Spleen (tissue), 11 donors: ENCODE data around the gene ALK. TPM values are rescaled to one million over a fixed set of nuclear protein-coding genes. Genes with fewer than 3 reads are reported as not detected.

ENCODE experiments used
- DNase-seq: peaks from one replicate; pipeline ENCODE4 v3.0.0-alpha.2; 2020
- H3K27ac ChIP-seq, 8 donors: fragments of 200-600 bp; sonication (generic) in 7 of 8; 1 replicate in 4 of 8; 2 replicates in 4 of 8; pipeline versions ENCODE4 v1.5.0 to v1.8.0; 2016 to 2021; ENCODE audit warnings: inconsistent platforms in 4 of 8, mild to moderate bottlenecking in 4 of 8, moderate library complexity in 1 of 8
- H3K27me3 ChIP-seq, 7 donors: fragments of 200-600 bp; sonication (generic) in 6 of 7; replicated peaks in 1 of 7; 1 replicate in 4 of 7; 2 replicates in 3 of 7; pipeline versions ENCODE4 v1.5.0 to v1.8.0; 2016 to 2021; ENCODE audit warnings: inconsistent platforms in 3 of 7, mild to moderate bottlenecking in 1 of 7
- H3K36me3 ChIP-seq, 6 donors: fragments of 200-600 bp; sonication (generic) in 5 of 6; 1 replicate in 4 of 6; 2 replicates in 2 of 6; pipeline versions ENCODE4 v1.5.0 to v1.8.0; 2016 to 2021; ENCODE audit warnings: inconsistent platforms in 2 of 6
- H3K4me1 ChIP-seq, 6 donors: fragments of 200-600 bp; sonication (generic) in 5 of 6; 1 replicate in 3 of 6; 2 replicates in 3 of 6; pipeline versions ENCODE4 v1.5.0 to v1.8.0; 2016 to 2021; ENCODE audit warnings: inconsistent platforms in 3 of 6
- H3K4me3 ChIP-seq, 8 donors: fragments of 200-600 bp; sonication (generic) in 7 of 8; 1 replicate in 4 of 8; 2 replicates in 4 of 8; pipeline versions ENCODE4 v1.5.0 to v1.8.0; 2016 to 2021; ENCODE audit warnings: inconsistent platforms in 4 of 8, mild to moderate bottlenecking in 4 of 8, moderate library complexity in 2 of 8
- H3K9me3 ChIP-seq, 8 donors: fragments of 200-600 bp; sonication (generic) in 7 of 8; 1 replicate in 4 of 8; 2 replicates in 4 of 8; pipeline versions ENCODE4 v1.5.0 to v1.8.0; 2016 to 2021; ENCODE audit warnings: inconsistent platforms in 4 of 8
- CTCF ChIP-seq, 11 experiments: fragments of 200-600 bp in 7 of 11; fragments of 450-650 bp in 4 of 11; sonication (generic) in 4 of 11; IDR thresholded peaks in 8 of 11; conservative IDR thresholded peaks in 3 of 11; 1 replicate in 7 of 11; 2 replicates in 4 of 11; pipeline versions ENCODE4 v1.4.0 to v1.8.0; 2016 to 2021; ENCODE audit warnings: antibody characterized with exemption in 11 of 11, inconsistent platforms in 4 of 11, mild to moderate bottlenecking in 1 of 11
- POLR2A ChIP-seq, 3 donors: fragments of 450-650 bp; IDR thresholded peaks; one replicate each; pipeline ENCODE4 v1.5.1; 2017; ENCODE audit warnings: antibody characterized with exemption in 3 of 3, mild to moderate bottlenecking in 1 of 3
- POLR2AphosphoS5 ChIP-seq, 3 donors: sonication (generic); formaldehyde crosslinking; IDR thresholded peaks; one replicate each; pipeline ENCODE4 v1.5.1; 2017; ENCODE audit warnings: antibody characterized with exemption in 3 of 3
- WGBS, 5 donors: extraction: QIAGEN DNeasy Blood & Tissue Kit in 3 of 5; methylation state at CpG; one replicate each; pipeline versions ENCODE4 v1.1.5 to v1.1.7; 2013 to 2018; 5-methylcytosine and 5-hydroxymethylcytosine counted together
- intact Hi-C: fragments of 100-400 bp; cut with DNase I; formaldehyde crosslinking; loops from one replicate; pipeline ENCODE4 v1.15.0; 2023; ENCODE audit warnings: low total_unique reads
- polyA plus RNA-seq, 3 donors: library from polyadenylated mRNA; stranded (reverse); fragments of 200-250 nt; gene quantifications; one replicate each; pipeline ENCODE4 v1.2.1, GENCODE V29; 2013
- total RNA-seq, 7 donors: library from RNA; depleted of rRNA in 3 of 7; stranded (reverse); fragments of >200 nt in 3 of 7; fragmentation: NEBNext Ultra II Directional in 4 of 7; extraction: Animal tissue kit (Norgen Biotek cat#: 25700) in 4 of 7; gene quantifications; one replicate each; pipeline versions ENCODE4 v1.1.0 to v1.2.1, GENCODE V29; 2016 to 2021
- donor health status: healthy with polysubstance abuse.
- donor health status: DM: no; HTN: no; CAD: no; lungs with moderate emphysema.
- donor health status: DM: no; HTN: no; CAD: no.
- donor health status: Bipolar disorder and iron deficiency.
- donor health status: healthy.
- donor health status: DM: no; HTN: no; CAD: no.
- donor health status: DM: yes; HTN: yes; CAD: no.

ALK gene
- total and polyA plus RNA-seq, 10 donors, result 0.03 to 0.28 (median 0.06) TPM; not detected in 7

DNA sequence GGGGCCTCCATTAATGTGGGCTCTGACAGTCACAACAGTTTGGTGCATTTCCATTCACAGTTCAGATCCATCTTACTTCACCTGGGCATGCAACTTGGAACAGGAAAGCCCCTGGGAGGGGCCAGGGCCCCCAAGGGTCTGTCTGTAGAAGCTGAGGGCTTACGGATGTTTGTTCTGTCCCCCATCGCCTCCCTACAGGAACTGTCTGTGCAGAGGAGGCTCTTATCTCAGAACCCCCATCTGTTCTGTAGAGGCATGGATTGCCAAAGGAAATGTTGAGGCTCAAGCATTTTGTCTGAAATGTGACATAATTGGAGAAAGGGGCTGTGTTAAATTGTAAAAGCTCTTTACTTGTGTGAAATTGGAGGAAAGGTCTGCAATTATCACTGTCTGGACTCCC is 471.9 kb downstream of the ALK start:
- H3K4me1 ChIP-seq, result no peaks in the 10 kb centered on the region
- peaks cover 0 to 9% (median 0%) of the 10 kb centered on the region in 7 donors for H3K27me3 ChIP-seq
- no peak for DNase-seq
- intact Hi-C loops, result no loop called here
- H3K4me3 ChIP-seq, result no peak overlapping the region
- no peaks in the 10 kb centered on the region for H3K36me3 ChIP-seq
- 53 to 71% (median 64%) methylated on average over 2 of the region's 2 CpGs for WGBS, 5 donors
- no peaks in the 10 kb centered on the region for H3K9me3 ChIP-seq
- no peak for TF ChIP-seq POLR2A (IDR thresholded peaks at IDR 0.05)
- no peak for TF ChIP-seq CTCF (IDR thresholded peaks at IDR 0.05 in 8 of 11, conservative IDR thresholded peaks at IDR 0.05 in 3 of 11)
- no peak for TF ChIP-seq POLR2AphosphoS5 (IDR thresholded peaks at IDR 0.05)
- no peak overlapping the region for H3K27ac ChIP-seq

GRCh38 chr2:29448096-29448688 is 473.2 kb downstream of the ALK start:
- H3K36me3 ChIP-seq, result no peaks in the 10 kb centered on the region
- DNase-seq, result no peak
- intact Hi-C loops, result no loop called here

GRCh38 chr2:29447513-29447912 is 473.9 kb downstream of the ALK start:
- TF ChIP-seq CTCF (IDR thresholded peaks at IDR 0.05 in 8 of 11, conservative IDR thresholded peaks at IDR 0.05 in 3 of 11) (no peak), POLR2A (IDR thresholded peaks at IDR 0.05) (no peak), POLR2AphosphoS5 (IDR thresholded peaks at IDR 0.05) (no peak)
- H3K4me1 ChIP-seq, result no peaks in the 10 kb centered on the region
- 69 to 84% (median 78%) methylated on average over 4 of the region's 4 CpGs for WGBS, 5 donors
- no peak overlapping the region for H3K4me3 ChIP-seq
- H3K27me3 ChIP-seq, result peaks cover 0 to 9% (median 0%) of the 10 kb centered on the region in 7 donors
- intact Hi-C loops, result no loop called here
- H3K27ac ChIP-seq, result no peak overlapping the region
- H3K36me3 ChIP-seq, result no peaks in the 10 kb centered on the region
- no peaks in the 10 kb centered on the region for H3K9me3 ChIP-seq
- no peak for DNase-seq

More at GRCh38 chr2:29448096-29448688, 473.2 kb downstream of the ALK start:
- TF ChIP-seq POLR2A (IDR thresholded peaks at IDR 0.05) (no peak), CTCF (IDR thresholded peaks at IDR 0.05 in 8 of 11, conservative IDR thresholded peaks at IDR 0.05 in 3 of 11) (no peak), POLR2AphosphoS5 (IDR thresholded peaks at IDR 0.05) (no peak)
- 61 to 79% (median 70%) methylated on average over 8 of the region's 8 CpGs for WGBS, 5 donors
- no peak overlapping the region for H3K27ac ChIP-seq
- H3K4me3 ChIP-seq, result no peak overlapping the region
- peaks cover 0 to 9% (median 0%) of the 10 kb centered on the region in 7 donors for H3K27me3 ChIP-seq
- H3K4me1 ChIP-seq, result no peaks in the 10 kb centered on the region
- H3K9me3 ChIP-seq, result no peaks in the 10 kb centered on the region

GRCh38 chr2:29446847-29447246 is 474.5 kb downstream of the ALK start:
- Histone ChIP-seq H3K27me3 (peaks cover 0 to 9% (median 0%) of the 10 kb centered on the region in 7 donors), H3K9me3 (no peaks in the 10 kb centered on the region), H3K4me3 (no peak overlapping the region), H3K4me1 (no peaks in the 10 kb centered on the region), H3K27ac (no peak overlapping the region), H3K36me3 (no peaks in the 10 kb centered on the region)
- intact Hi-C loops, result no loop called here
- DNase-seq, result no peak
- TF ChIP-seq POLR2AphosphoS5 (IDR thresholded peaks at IDR 0.05) (no peak), CTCF (IDR thresholded peaks at IDR 0.05 in 8 of 11, conservative IDR thresholded peaks at IDR 0.05 in 3 of 11) (no peak), POLR2A (IDR thresholded peaks at IDR 0.05) (no peak)
- WGBS, 5 donors, result 72 to 78% (median 77%) methylated on average over 4 of the region's 4 CpGs
